Skeletal muscle cell (primary cell): Measurements from ENCODE around the gene MDFIC.

ENCODE experiments used
- DNase-seq: peaks from one replicate; pipeline ENCODE4 v3.0.0-alpha.2; 2010; ENCODE audit warnings: low read depth
- H3K4me3 ChIP-seq: 2 replicates; pipeline ENCODE4 v1.5.1; 2011; ENCODE audit warnings: low read depth, mild to moderate bottlenecking, control low read depth, low read length, moderate library complexity

MDFIC gene

GRCh38 chr7:115019882-115020605, 98.2 kb downstream of the MDFIC start:
- DNase-seq, result no peak
- H3K4me3 ChIP-seq, result no peak overlapping the region

- no peak overlapping the region for H3K4me3 ChIP-seq
- no peak for DNase-seq
These were observed 101.3 kb downstream of the MDFIC start for GRCh38 chr7:115023219-115023618.

GRCh38 chr7:115024276-115024675, 102.4 kb downstream of the MDFIC start:
- DNase-seq, result no peak
- no peak overlapping the region for H3K4me3 ChIP-seq

- H3K4me3 ChIP-seq, result no peak overlapping the region
- DNase-seq, result no peak
These were observed 111.1 kb downstream of the MDFIC start for GRCh38 chr7:115032715-115033703.

- no peak for DNase-seq
These were observed 112.1 kb downstream of the MDFIC start for GRCh38 chr7:115033917-115034459.

GRCh38 chr7:115034515-115034914, 112.6 kb downstream of the MDFIC start:
- no peak for DNase-seq
- H3K4me3 ChIP-seq, result no peak overlapping the region

More at GRCh38 chr7:115033917-115034459, 112.1 kb downstream of the MDFIC start:
- no peak overlapping the region for H3K4me3 ChIP-seq

GRCh38 chr7:115037128-115037802, 115.4 kb downstream of the MDFIC start:
- H3K4me3 ChIP-seq, result no peak overlapping the region
- DNase-seq, result no peak

- DNase-seq, result no peak
- no peak overlapping the region for H3K4me3 ChIP-seq
These were observed 116.3 kb downstream of the MDFIC start for GRCh38 chr7:115038158-115038557.

- no peak overlapping the region for H3K4me3 ChIP-seq
- DNase-seq, result no peak
These were observed 118.2 kb downstream of the MDFIC start for GRCh38 chr7:115040057-115040456.

- no peak for DNase-seq
- no peak overlapping the region for H3K4me3 ChIP-seq
These were observed 118.6 kb downstream of the MDFIC start for GRCh38 chr7:115040495-115040894.

- no peak for DNase-seq
- no peak overlapping the region for H3K4me3 ChIP-seq
These were observed 120.7 kb downstream of the MDFIC start for GRCh38 chr7:115042596-115042995.

- no peak overlapping the region for H3K4me3 ChIP-seq
- DNase-seq, result peak; percentile 5
These were observed 121.7 kb downstream of the MDFIC start for GRCh38 chr7:115043605-115044004.

- no peak overlapping the region for H3K4me3 ChIP-seq
- DNase-seq, result no peak
These were observed 122.3 kb downstream of the MDFIC start for GRCh38 chr7:115044224-115044623.

- peak; percentile 13 for DNase-seq
- no peak overlapping the region for H3K4me3 ChIP-seq
These were observed 126.2 kb downstream of the MDFIC start for GRCh38 chr7:115047958-115048720.

GRCh38 chr7:115052706-115053105, 130.8 kb downstream of the MDFIC start:
- no peak overlapping the region for H3K4me3 ChIP-seq
- DNase-seq, result no peak

GRCh38 chr7:115054478-115055065, 132.7 kb downstream of the MDFIC start:
- peak; percentile 2 for DNase-seq
- H3K4me3 ChIP-seq, result no peak overlapping the region

- no peak overlapping the region for H3K4me3 ChIP-seq
- DNase-seq, result no peak
These were observed 134.1 kb downstream of the MDFIC start for GRCh38 chr7:115056019-115056418.

GRCh38 chr7:115058726-115059125, 136.8 kb downstream of the MDFIC start:
- H3K4me3 ChIP-seq, result no peak overlapping the region
- no peak for DNase-seq

- DNase-seq, result peak; percentile 8
- H3K4me3 ChIP-seq, result no peak overlapping the region
These were observed 137.4 kb downstream of the MDFIC start for GRCh38 chr7:115059321-115059720.
